ENCODE measurements around the gene RSAD1.
"Not testable (repeated sequence)": the region's sequence is repeated elsewhere in the genome, so short reads cannot be mapped to it uniquely, and the experiment has no call there.

Gene RSAD1

DNA sequence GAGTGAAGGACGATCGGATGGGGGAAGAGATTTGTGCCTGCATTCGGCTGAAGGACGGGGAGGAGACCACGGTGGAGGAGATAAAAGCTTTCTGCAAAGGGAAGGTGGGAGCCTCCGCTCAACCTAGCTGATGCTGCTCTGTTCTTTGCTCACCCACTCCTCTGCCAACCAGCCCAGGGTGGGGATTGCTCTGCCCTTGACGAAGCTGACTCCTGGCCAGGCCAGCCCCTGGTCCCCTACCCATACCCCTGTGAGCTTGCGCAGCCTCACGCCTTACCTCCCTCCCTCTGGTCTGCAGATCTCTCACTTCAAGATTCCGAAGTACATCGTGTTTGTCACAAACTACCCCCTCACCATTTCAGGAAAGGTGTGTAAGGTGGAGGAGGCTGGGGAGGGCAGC is 4.8 kb upstream of the RSAD1 start:
- DNase-seq = no peak

DNA sequence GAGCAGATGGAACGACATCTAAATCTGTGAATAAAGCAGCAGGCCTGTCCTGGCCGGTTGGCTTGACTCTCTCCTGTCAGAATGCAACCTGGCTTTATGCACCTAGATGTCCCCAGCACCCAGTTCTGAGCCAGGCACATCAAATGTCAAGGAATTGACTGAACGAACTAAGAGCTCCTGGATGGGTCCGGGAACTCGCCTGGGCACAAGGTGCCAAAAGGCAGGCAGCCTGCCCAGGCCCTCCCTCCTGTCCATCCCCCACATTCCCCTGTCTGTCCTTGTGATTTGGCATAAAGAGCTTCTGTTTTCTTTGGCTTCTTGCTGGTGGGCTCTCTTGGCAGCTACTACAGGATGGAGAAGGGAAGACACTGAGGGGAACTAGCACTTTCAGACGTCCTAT is 4.1 kb upstream of the RSAD1 start:
- no peak for DNase-seq

DNA sequence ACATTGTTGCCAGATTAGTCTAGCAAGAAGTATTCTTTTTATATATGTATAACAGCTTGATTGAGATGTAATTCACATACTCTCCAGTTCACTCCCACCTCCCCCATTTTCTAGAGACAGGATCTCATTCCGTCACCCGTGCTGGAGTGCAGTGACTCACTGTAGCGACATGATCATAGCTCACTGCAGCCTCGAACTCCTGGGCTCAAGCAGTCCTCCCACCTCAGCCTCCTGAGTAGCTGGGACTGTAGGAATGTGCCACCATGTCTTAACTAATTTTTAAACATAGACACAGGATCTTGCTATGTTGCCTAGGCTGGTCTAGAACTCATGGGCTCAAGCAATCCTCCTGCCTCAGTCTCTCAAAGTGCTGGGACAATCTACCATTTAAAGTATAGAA is 3.3 kb upstream of the RSAD1 start:
- DNase-seq = no peak

DNA sequence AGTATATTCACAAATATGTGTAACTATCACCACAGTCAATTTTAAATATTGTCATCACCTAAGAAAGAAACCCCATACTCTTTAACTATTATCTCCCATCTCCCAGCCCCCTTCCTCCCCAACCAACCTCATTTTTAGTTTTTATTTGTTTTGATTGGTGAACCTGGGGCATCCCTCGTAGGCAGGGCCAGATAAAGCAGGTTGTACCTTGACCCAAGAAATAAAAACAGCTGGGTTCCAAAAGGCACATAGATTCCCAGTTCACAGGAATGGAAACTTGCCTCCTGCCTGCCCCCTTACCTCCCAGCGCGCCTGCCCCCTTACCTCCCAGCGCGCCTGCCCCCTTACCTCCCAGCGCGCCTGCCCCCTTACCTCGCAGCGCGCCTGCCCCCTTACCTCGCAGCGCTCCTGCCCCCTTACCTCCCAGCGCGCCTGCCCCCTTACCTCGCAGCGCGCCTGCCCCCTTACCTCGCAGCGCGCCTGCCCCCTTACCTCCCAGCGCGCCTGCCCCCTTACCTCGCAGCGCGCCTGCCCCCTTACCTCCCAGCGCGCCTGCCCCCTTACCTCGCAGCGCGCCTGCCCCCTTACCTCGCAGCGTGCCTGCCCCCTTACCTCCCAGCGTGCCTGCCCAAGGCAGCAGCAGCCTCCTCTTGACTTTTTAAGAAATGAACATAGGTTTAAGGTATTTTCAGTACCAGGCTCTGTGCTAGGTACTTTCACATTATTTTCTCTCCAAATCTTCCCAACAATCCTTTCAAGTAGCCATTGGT is 2.7 kb upstream of the RSAD1 start:
- DNase-seq = not testable (repeated sequence)

DNA sequence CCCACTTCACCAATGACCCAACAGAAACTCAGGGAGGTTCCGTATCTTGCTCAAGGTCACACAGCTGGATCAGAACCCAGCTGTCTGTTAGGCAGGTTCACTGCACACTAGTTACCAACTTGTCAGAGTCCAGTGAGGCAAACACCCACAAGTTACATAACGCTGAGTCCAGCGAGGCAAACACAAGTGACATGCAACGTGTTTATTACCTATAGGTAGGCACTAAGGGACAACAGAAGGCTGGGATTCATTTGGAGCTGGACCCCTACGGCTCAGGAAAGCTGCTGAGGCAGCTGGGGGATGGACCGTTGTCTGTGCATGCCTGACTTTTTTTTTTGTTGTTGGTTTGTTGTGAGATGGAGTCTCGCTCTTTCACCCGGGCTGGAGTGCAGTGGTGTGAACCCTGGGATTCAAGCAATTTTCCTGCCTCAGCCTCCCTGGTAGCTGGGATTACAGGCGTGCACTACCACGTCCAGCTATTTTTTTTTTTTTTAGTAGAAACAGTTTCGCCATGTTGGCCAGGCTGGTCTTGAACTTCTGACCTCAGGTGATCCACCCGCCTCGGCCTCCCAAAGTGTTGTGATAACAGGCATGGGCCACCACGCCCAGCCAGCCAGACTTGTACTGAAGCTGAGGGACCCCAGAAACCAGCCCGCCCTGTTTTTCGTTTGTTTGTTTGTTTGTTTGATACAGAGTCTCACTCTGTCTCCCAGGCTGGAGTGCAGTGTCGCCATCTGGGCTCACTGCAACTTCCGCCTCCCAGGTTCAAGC is 1.9 kb upstream of the RSAD1 start:
- no peak for DNase-seq

DNA sequence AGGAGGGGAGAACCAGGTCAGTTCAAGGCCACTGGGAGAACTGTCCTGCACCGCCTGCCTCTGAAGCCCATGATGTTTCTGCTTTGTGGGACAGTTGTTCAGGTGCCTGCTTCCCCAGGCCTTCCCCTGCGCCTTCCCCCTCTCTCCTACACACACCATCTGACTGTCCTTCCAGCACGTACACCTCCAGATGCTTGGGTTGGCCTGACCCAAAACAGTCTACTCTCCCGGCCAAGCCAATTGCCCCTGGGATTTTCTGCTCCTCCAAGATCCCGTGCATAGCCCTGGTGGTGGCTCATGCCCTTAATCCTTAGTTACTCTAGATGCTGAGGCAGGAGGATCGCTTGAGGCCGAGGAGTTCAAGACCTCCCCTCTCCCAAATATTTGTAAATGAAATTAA is 684 bp upstream of the RSAD1 start:
- no peak for DNase-seq

DNA sequence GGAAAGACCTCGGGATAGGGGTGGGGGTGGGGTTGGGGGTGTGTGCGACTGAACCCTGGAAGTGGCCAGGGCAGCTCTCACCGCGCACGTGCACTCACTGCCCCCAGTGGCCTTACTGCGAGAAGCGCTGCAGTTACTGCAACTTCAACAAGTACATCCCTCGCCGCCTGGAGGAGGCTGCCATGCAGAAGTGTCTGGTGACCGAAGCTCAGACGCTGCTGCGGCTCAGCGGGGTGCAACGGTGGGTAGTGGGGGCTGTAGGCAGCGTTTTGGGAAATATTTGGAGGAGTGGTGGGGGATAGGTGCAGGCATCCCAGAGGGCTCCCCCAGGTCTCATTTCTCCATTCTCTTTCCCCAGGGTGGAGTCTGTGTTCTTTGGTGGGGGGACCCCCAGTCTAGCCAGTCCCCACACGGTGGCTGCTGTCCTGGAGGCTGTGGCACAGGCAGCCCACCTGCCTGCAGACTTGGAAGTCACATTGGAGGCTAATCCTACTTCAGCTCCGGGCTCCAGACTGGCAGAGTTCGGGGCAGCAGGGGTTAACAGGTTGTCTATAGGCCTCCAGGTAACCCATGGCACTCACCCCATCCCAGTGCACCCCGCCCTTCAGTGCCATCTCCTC is 972 bp downstream of the RSAD1 start:
- no peak for DNase-seq

DNA sequence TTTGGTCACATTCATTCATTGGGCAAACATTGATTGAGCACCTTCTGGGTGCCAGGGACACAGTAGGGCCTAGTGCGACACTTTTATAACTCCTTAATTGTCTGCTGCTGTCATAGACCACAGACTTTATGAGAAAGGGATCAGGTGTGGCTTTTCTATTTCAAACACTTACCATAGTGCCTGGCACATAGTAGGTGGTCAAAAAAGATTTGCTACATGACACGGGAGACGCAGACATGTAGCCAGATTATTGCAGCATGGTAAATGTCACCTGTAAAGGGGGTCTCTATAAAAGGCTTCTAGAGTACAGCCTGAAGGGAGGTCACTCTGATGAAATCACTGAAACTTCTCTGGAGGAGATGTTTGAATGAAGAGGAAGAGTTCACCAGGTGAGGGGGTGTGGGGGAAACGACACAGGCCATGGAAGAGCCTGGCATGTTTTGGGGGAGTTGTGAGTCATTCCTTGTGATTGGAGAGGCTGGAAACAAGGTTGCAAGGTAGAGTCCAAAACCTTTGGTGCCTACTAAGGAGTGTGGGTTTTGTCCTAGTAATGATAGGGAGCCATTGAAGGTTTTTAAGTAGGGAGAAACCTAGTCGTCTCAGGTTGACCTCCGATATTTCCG is 1.6 kb downstream of the RSAD1 start:
- no peak for DNase-seq

DNA sequence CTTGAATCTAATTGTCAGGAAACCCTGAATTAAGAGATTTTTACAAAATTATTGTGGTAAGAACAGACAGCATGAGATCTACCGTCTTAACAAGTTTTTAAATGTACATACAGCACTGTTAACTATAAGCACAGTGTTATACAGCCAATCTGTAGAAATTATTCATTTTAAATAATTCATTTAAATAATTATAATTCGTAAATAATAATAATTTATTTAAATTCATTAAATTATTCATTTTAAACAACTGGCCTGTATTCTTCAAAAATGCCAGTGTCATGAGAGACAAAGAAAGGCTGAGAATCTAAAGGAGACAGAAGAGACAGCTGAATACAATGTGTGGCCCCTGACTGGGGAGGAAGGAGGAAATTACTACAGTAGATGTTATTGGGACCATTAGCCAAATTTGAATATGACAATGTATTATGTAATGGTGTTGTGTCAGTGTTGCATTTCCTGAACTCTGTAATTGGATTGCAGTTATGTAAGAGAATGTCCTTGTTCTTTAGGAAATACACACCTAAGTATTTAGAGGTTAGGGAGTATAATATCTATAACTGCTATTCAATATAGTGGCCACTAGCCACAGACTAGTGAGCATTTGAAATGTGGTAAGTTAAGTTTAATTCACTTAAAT is 2.3 kb downstream of the RSAD1 start:
- DNase-seq = no peak

DNA sequence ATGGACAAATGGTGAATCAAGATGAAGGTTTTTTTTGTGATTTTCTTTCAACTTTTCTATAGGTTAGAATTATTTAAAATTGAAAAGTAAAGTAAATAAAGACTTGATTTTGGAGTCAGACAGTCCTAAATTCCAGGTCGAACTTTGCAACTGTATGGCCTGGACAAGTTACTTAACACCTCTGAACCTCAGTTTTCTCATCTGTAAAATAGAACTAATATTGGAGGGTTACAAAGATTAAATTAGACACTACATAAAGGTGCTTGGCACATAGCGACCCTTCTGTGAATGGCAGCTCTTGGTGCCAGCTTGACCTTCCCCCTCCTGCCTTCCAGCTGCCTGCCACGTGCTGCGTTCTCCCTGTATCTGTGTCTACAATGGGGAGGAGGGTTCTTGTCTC is 3.0 kb downstream of the RSAD1 start:
- no peak for DNase-seq

DNA sequence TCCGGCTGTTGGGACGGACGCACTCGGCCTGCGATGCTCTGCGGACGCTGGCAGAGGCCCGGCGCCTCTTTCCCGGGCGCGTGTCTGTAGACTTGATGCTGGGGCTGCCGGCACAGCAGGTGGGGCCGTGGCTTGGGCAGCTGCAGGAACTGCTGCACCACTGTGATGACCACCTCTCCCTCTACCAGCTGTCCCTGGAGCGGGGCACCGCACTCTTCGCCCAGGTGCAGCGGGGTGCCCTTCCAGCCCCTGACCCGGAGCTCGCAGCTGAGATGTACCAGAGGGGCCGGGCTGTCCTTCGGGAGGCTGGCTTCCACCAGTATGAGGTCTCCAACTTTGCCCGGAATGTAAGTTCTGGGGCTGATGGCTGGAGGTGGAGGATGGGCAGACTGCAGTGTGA is 3.5 kb downstream of the RSAD1 start:
- no peak for DNase-seq

DNA sequence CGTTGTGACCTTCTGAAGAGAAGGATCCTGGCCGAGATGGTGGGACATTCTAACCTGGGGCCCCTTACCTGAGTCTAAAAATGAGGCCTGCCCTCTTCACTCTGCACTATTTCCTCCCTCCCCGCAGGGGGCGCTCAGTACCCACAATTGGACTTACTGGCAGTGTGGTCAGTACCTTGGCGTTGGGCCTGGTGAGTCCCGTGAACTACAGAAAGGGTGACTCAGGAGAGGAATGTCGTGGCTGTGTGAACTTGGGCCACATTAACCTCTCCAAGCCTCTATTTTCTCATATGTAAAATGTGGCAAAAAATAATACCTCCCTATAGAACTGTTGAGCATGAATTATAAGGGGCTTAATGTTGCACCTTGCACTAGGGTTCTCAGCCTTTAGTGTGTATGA is 3.9 kb downstream of the RSAD1 start:
- no peak for DNase-seq

DNA sequence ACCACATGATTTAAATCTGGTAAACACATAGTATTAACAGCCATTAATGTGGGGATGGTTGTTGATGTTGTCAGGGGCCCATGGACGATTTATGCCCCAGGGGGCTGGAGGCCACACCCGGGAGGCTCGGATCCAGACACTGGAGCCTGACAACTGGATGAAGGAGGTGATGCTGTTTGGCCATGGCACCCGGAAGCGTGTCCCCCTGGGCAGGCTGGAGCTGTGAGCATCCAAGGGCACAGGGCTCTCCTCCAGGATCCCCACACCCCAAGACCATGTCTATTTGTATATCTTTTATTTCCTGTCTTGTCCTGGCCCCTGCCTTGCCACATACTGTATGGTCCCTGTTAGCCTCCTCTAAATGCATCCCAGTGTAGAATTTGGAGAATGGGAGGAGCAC is 4.6 kb downstream of the RSAD1 start:
- no peak for DNase-seq

DNA sequence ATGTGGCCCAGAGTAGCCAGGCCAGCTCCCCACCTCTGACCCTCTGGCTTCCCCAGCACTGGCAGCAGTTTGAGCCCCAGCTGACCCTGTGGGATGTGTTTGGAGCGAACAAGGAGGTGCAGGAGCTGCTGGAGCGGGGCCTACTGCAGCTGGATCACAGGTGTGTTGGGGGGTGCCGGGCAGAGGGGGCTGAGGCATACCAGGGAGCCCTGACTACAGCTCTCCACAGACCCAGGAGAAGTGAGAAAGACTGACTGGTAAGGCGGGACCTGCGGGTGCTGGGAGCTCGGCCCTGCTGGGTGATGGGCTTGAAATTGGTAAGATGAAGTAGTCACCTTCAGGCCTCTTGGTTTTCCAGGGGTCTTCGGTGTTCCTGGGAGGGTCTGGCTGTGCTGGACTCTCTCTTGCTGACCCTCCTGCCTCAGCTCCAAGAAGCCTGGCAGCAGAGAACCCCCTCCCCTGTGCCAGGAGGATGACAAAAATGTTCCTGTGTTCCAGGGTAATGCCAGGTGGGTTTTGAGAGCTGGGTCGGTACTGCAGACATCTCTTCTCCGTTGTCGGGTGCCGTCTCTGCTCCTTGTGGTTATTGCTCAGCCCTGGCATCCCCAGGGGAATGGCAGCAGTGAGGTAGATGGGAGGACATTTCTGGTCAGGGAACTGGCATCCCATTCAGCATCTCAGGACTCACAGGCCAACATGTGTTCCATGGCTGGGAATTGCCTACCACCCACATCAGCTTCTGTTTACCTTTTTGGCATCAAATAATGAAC is 5.9 kb downstream of the RSAD1 start:
- DNase-seq = no peak

DNA sequence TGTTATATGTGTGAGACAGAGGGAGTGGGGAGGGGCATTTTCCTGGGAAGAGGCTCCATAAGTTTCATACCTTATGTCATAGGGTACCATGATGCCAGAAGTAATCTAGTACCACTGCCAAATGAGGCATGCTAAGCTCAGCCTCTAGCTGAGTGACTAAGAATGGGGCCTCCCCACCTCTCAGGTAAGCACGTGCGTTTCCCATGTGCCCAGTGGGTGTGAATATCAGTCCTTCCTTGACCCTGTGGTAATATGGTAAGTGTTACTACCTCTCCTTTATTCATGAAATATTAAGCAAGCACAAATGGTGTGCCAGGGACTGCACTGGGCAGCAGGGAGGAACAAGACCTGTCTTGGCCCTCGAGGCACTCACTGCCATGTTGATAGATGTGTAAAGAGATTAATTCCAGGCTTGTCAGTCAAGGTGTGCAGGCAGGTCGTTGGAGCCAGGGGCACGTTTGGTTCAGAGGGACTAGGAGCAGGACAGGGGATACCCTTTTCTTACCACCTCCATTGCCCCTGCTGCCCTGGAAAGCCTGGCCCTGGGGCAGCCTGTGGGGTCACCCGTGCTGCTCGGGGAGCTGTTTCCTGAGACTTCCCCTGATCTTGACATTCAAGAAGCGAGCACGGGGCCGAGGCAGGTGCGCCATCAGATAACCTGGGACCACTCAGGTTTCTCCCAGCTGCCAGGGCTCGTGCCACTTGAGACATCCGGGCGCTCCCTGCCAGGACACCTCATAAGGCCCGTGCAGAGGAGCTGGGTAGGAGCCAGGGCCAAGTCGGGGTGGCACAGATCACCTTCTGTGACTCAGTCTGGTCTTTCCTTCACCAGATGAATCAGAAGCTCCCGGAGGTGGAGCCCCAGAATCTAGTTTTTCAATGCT is 8.8 kb downstream of the RSAD1 start:
- no peak for DNase-seq

DNA sequence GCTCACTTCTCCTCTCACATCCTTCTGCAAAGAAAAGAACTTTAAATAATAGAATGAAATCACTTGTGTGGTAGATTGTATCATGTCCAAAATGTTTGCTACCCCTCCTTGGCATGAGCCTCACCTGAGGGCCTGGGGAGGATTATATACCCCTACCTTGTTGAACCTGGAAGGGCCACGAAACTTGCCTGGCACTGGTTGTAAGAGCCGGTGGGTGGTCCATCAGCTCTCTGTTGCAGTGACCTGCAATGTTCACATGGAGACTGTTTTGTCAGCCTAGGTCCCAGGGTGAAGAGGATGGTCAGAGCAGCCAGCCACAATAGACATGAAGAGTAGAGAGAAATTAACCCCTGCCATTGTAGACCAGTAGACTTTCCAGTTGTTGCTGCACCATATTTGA is 10.2 kb downstream of the RSAD1 start:
- DNase-seq = no peak

DNA sequence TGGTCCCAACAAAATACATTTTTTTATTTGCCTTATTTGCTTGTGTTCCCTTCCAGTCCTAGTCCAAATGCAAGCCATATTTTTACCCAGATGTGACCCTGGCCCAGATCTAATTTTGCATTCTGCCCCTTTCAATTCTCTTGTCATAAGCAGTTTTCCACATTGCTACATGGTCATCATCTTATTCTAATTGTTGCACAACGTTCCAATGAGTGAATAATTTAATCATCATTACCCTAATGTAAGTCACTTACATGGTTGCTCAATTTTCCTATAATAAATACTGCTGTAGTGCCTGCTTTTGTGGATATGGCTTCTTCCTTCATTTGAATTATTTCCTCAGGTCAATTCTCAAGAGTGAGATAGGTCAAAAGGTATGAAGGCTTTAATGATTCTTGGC is 12.8 kb downstream of the RSAD1 start:
- DNase-seq = no peak

DNA sequence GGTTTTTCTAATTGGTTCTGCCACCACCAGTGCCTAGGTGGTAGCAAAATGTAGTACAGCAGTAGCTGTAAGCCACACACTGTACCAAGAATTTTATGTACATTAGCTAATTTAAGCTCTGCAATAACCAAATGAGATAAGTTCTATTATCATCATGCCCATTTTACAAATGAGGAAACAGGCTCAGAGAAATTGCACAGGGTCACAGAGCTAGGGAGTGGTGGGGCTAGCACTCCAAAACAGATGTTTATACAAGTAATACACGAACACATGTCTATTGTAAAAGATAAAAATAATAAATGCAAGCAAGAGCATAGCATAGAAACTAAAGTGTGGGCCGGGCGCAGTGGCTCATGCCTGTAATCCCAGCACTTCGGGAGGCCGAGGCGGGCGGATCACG is 13.6 kb downstream of the RSAD1 start:
- no peak for DNase-seq

DNA sequence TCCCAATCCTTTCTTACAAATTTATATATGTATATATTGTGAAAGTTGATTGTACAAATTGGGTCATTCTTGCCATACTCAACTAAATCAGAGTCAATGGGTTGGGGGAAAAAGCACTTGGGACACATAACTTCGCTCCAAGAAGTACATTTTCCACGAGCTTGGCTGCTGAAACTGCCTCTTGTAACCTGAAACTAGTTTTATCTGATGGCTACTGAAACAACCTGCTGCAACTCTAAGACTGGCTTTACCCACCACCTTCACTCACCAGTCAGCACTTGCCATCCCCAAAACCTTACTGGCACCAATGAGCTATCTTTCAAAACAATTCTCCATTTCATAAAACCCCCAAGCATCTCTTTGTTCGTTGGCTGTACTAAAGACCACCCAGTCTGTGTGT is 15.1 kb downstream of the RSAD1 start:
- no peak for DNase-seq

DNA sequence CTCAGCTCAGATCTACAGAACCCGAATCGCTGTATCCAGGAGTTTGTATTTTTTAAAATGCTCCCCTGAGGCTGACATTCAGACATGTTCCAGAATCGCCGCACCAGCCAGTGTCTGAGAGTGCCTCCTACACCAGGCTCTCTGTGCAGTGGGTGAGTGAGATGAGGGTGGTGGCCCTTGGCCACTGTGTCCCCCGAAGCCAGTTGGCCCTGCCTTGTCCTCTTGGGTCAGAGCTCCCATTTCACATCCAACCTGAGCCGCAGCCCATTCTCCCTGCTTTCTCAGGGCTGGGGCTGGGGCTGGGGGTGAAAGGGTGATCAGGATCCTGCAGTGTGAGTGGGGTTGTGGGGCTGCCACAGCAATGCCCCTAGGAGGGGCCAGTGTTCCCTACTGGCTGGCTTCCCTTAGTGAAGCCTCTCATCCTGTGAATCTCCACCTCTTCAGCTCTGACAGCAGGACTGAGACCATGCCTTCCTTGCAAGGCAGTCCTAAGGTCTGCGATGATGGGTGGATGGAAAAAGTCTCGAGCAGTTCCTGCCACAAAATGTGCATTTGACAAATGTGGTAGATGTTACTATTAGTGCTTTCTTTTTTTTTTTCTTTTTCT is 16.7 kb downstream of the RSAD1 start:
- no peak for DNase-seq

DNA sequence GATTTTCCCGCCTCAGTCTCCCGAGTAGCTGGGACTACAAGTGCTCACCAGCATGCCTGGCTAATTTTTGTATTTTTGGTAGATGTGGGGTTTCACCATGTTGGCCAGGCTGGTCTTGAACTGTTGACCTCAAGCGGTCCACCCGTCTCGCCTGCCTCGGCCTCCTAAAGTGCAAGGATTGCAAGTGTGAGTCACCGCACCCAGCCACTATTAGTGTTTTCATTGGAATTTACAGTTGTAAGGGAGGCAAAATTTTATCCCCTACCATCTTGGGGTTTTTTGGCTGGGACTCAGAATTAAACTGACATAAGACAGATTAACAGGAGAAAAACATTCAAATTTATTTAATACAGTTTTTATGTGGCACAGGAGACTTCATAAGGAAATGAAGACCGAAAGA is 17.3 kb downstream of the RSAD1 start:
- DNase-seq = no peak
